Keratinocyte (primary cell): ENCODE measurements around the gene RRAGC. TPM values are rescaled to one million over a fixed set of nuclear protein-coding genes. Genes with fewer than 3 reads are reported as not detected.

Experiments
- DNase-seq: peaks from one replicate; pipeline ENCODE4 v3.0.0-alpha.2; 2011; ENCODE audit warnings: low read depth, missing footprints, low spot score
- FAIRE-seq: peaks from 2 replicates; lab custom pipeline; 2011; peaks lifted over from hg19 to GRCh38; lab: Jason Lieb, UNC
- H2AFZ ChIP-seq: 2 replicates; pipeline ENCODE4 v1.6.0; 2012; ENCODE audit warnings: low read length, control low read depth, inconsistent platforms; ENCODE audit not compliant: control insufficient read depth
- H3K27ac ChIP-seq: 2 replicates; pipeline ENCODE4 v1.5.1; 2011; ENCODE audit warnings: low read length; ENCODE audit not compliant: control insufficient read depth, insufficient read depth
- H3K27me3 ChIP-seq: 3 replicates; pipeline ENCODE4 v1.6.0; 2011; ENCODE audit warnings: low read length; ENCODE audit not compliant: control insufficient read depth, insufficient read depth; ENCODE audit errors: extremely low read depth
- H3K36me3 ChIP-seq, 2 experiments: 2 replicates in 1 of 2; 3 replicates in 1 of 2; pipeline ENCODE4 v1.5.1; 2011; ENCODE audit warnings: low read length in 2 of 2, mild to moderate bottlenecking in 1 of 2; ENCODE audit not compliant: control insufficient read depth in 2 of 2, insufficient read depth in 2 of 2; ENCODE audit errors: extremely low read depth in 1 of 2
- H3K4me1 ChIP-seq: 3 replicates; pipeline ENCODE4 v1.5.1; 2011; ENCODE audit warnings: low read length; ENCODE audit not compliant: control insufficient read depth, insufficient read depth; ENCODE audit errors: extremely low read depth
- H3K4me2 ChIP-seq: 3 replicates; pipeline ENCODE4 v1.6.0; 2011; ENCODE audit warnings: low read depth, low read length; ENCODE audit not compliant: control insufficient read depth, insufficient read depth; ENCODE audit errors: extremely low read depth
- H3K4me3 ChIP-seq, 3 experiments: fragments of 200-600 bp in 1 of 3; sonication (generic) in 1 of 3; 2 replicates in 2 of 3; 3 replicates in 1 of 3; pipeline ENCODE4 v1.5.1; 2011 to 2016; ENCODE audit warnings: low read length in 3 of 3, mild to moderate bottlenecking in 3 of 3, control low read depth in 2 of 3, inconsistent platforms in 1 of 3, low read depth in 1 of 3, mixed read lengths in 1 of 3, mixed run types in 1 of 3, moderate library complexity in 1 of 3; ENCODE audit not compliant: control insufficient read depth in 2 of 3, insufficient read depth in 2 of 3; ENCODE audit errors: extremely low read depth in 1 of 3
- H3K79me2 ChIP-seq: 2 replicates; pipeline ENCODE4 v1.6.0; 2012; ENCODE audit warnings: low read length; ENCODE audit not compliant: control insufficient read depth, insufficient read depth
- H3K9ac ChIP-seq: 3 replicates; pipeline ENCODE4 v1.6.0; 2011; ENCODE audit warnings: low read length; ENCODE audit not compliant: control insufficient read depth, insufficient read depth; ENCODE audit errors: extremely low read depth
- H3K9me1 ChIP-seq: 3 replicates; pipeline ENCODE4 v1.6.0; 2011; ENCODE audit warnings: low read length; ENCODE audit not compliant: control insufficient read depth, insufficient read depth; ENCODE audit errors: extremely low read depth
- H3K9me3 ChIP-seq: 2 replicates; pipeline ENCODE4 v1.5.1; 2012; ENCODE audit warnings: low read depth, low read length; ENCODE audit not compliant: control insufficient read depth
- H4K20me1 ChIP-seq: 3 replicates; pipeline ENCODE4 v1.6.0; 2011; ENCODE audit warnings: low read length; ENCODE audit not compliant: control insufficient read depth, insufficient read depth; ENCODE audit errors: extremely low read depth
- EZH2 ChIP-seq: IDR thresholded peaks from one replicate; pipeline ENCODE4 v1.6.1; 2012; ENCODE audit warnings: inconsistent platforms, mild to moderate bottlenecking, low read length, moderate library complexity
- dilution Hi-C: fragments of 300-500 bp; cut with MboI; formaldehyde crosslinking; loops from one replicate; pipeline ENCODE4 v1.7.0; 2020; ENCODE audit warnings: low sequenced_read_pairs; ENCODE audit not compliant: extremely low pct_ligation_motif_present
- polyA plus RNA-seq, 5 experiments: library from polyadenylated mRNA; depleted of rRNA in 3 of 5; stranded (reverse) in 3 of 5; stranded (forward) in 1 of 5; unstranded in 1 of 5; fragments of >200 nt; gene quantifications; 1 replicate in 1 of 5; 2 replicates in 3 of 5; 3 replicates in 1 of 5; pipeline versions ENCODE4 v1.2.1 to v1.2.3, GENCODE V29; 2011 to 2012; ENCODE audit warnings: missing spikeins in 2 of 5, low read depth in 1 of 5, low replicate concordance in 1 of 5
- TF ChIP-seq, protein P1 (sequence below), 3 experiments: IDR thresholded peaks in 1 of 3; conservative IDR thresholded peaks in 1 of 3; optimal IDR thresholded peaks in 1 of 3; 2 replicates in 2 of 3; 3 replicates in 1 of 3; pipeline versions ENCODE3 to v1.5.1; 2011; ENCODE audit warnings: low read length in 3 of 3, mild to moderate bottlenecking in 3 of 3, moderate library complexity in 2 of 3, control low read depth in 1 of 3, inconsistent platforms in 1 of 3; ENCODE audit not compliant: insufficient read depth in 2 of 3; ENCODE audit errors: extremely low read depth in 1 of 3

The RRAGC gene
- polyA plus RNA-seq, 1 donor (not counting 4 experiments of a cell fraction or from before 2014, with no cell fraction given), result 37.8 TPM

DNA sequence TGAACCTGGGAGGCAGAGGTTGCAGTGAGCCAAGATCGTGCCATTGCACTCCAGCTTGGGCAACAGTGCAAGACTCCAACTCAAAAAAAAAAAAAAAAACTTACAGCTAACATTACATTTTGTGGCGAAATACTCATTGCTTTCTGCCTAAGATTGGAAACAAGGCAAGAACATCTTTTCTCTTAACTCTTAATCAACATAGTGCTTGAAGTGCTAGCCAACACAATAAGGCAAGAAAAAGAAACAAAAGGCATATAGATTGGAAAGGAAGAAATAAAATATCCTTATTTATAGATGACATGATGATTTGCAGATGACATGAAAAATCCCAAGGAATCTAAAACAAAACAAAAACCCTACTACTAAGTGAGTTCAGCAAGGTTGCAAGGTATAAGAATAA, 46.4 kb upstream of the RRAGC start:
- H3K9ac ChIP-seq, result no peak overlapping the region
- FAIRE-seq (no peak), DNase-seq (no peak)
- no peak overlapping the region for H2AFZ ChIP-seq
- no peak overlapping the region for H3K4me3 ChIP-seq
- dilution Hi-C loops, result no loop called here
- no peaks in the 10 kb centered on the region for H3K9me1 ChIP-seq
- peaks cover 0 to 2% of the 10 kb centered on the region in 2 experiments for H3K36me3 ChIP-seq
- H3K27ac ChIP-seq, result no peak overlapping the region
- H3K4me2 ChIP-seq, result no peak overlapping the region
- no peaks in the 10 kb centered on the region for H3K27me3 ChIP-seq
- TF ChIP-seq, protein P1, sequence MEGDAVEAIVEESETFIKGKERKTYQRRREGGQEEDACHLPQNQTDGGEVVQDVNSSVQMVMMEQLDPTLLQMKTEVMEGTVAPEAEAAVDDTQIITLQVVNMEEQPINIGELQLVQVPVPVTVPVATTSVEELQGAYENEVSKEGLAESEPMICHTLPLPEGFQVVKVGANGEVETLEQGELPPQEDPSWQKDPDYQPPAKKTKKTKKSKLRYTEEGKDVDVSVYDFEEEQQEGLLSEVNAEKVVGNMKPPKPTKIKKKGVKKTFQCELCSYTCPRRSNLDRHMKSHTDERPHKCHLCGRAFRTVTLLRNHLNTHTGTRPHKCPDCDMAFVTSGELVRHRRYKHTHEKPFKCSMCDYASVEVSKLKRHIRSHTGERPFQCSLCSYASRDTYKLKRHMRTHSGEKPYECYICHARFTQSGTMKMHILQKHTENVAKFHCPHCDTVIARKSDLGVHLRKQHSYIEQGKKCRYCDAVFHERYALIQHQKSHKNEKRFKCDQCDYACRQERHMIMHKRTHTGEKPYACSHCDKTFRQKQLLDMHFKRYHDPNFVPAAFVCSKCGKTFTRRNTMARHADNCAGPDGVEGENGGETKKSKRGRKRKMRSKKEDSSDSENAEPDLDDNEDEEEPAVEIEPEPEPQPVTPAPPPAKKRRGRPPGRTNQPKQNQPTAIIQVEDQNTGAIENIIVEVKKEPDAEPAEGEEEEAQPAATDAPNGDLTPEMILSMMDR (optimal IDR thresholded peaks at IDR 0.05 in 1 of 3, IDR thresholded peaks at IDR 0.05 in 1 of 3, conservative IDR thresholded peaks at IDR 0.05 in 1 of 3; ENCODE audit: extremely low read depth in 1 of 3, insufficient read depth in 2 of 3, low read length in 3 of 3), result no peak
- TF ChIP-seq EZH2, result no peak
- no peaks in the 10 kb centered on the region for H3K4me1 ChIP-seq
- no peaks in the 10 kb centered on the region for H4K20me1 ChIP-seq
- no peaks in the 10 kb centered on the region for H3K79me2 ChIP-seq
- H3K9me3 ChIP-seq, result no peaks in the 10 kb centered on the region

GRCh38 chr1:38899560-38899959, 40.0 kb upstream of the RRAGC start:
- FAIRE-seq (no peak), DNase-seq (no peak)
- peak overlapping the region; percentile 30 for H3K4me2 ChIP-seq
- no peaks in the 10 kb centered on the region for H3K9me3 ChIP-seq
- H3K4me1 ChIP-seq, result peaks cover 12% of the 10 kb centered on the region
- no peak overlapping the region for H3K9ac ChIP-seq
- dilution Hi-C loops, result no loop called here
- H3K9me1 ChIP-seq, result peaks cover 4% of the 10 kb centered on the region
- H3K27me3 ChIP-seq, result no peaks in the 10 kb centered on the region
- no peak for TF ChIP-seq EZH2
- TF ChIP-seq, protein P1 (optimal IDR thresholded peaks at IDR 0.05 in 1 of 3, IDR thresholded peaks at IDR 0.05 in 1 of 3, conservative IDR thresholded peaks at IDR 0.05 in 1 of 3; ENCODE audit: extremely low read depth in 1 of 3, insufficient read depth in 2 of 3, low read length in 3 of 3), result no peak
- H3K4me3 ChIP-seq, result no peak overlapping the region
- no peaks in the 10 kb centered on the region for H3K36me3 ChIP-seq
- peak overlapping the region; percentile 45 for H3K27ac ChIP-seq
- no peak overlapping the region for H2AFZ ChIP-seq
- no peaks in the 10 kb centered on the region for H3K79me2 ChIP-seq
- no peaks in the 10 kb centered on the region for H4K20me1 ChIP-seq
